DMS79 (cell line): Measurements from ENCODE around the gene SLC4A7.
"Not testable (repeated sequence)": the region's sequence is repeated elsewhere in the genome, so short reads cannot be mapped to it uniquely, and the experiment has no call there.

Source experiments
- DNase-seq: peaks from one replicate; lab custom pipeline; 2025; lab: John Stamatoyannopoulos, UW

The SLC4A7 gene

GRCh38 chr3:27429909-27430308 is 54.3 kb downstream of the SLC4A7 start:
- no peak for DNase-seq

DNA sequence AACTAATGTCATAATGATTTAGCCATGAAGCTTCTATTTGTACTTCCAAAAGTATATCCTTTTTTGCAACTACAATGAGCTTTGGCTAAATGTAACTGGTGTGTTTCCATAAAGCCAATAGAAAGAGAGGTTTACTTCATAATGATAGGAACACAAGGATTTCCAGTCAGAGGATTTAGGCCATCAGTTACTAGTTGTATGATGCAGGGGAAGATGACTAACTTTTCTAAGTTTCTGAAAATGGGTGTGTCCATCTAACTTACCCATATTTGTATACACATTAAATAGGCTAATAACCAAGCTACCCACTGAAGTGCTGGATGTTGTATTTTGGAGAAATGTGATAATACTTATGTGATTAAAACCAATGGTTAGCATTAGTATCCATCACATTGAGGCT is 55.7 kb downstream of the SLC4A7 start:
- no peak for DNase-seq

GRCh38 chr3:27426926-27427325 is 57.3 kb downstream of the SLC4A7 start:
- DNase-seq = no peak

- DNase-seq = no peak
Measured at GRCh38 chr3:27425896-27426565, 58.2 kb downstream of the SLC4A7 start.

DNA sequence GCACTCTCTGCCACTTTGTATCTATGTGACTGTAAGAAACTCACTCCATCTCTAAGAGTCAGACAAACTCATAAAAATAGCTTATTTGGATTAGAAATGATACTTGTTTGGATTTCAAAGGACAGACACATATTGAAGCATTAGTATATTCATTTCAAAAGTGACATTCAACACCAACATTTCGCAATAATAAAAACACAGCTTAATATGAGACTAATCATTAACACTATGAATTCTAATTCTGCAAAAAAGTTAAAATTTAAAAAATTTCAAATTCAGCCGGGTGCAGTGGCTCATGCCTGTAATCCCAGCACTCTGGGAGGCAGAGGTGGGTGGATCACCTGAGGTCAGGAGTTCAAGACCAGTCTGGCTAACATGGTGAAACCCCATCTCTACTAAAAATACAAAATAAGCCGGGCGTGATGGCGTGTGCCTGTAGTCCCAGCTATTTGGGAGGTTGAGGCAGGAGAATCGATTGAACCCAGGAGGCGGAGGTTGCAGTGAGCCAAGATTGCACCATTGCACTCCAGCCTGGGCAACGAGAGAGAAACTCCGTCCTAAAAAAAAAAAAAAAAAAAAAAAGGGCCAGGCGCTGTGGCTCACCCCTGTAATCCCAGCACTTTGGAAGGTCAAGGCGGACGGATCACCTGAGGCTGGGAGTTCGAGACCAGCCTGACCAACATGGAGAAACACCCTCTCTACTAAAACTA is 59.2 kb downstream of the SLC4A7 start:
- DNase-seq = not testable (repeated sequence)

DNA sequence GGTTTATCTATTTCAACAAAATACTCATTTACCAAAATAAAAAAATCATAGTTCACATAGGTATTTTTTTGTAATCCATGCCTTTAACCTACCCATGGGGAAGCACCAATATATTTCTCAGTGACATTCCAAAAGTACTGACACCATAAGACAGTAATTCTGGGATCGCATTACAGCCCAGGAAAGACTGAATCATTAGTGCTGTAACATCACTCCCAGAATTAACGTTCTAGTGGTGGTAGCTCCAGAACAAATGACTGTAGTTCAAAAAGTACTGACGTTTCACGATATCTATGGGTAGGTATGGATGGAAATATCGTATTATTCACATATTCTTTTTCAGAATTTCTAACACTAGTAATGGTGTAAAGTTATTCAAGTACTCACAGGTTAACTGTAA is 60.7 kb downstream of the SLC4A7 start:
- DNase-seq = no peak

DNA sequence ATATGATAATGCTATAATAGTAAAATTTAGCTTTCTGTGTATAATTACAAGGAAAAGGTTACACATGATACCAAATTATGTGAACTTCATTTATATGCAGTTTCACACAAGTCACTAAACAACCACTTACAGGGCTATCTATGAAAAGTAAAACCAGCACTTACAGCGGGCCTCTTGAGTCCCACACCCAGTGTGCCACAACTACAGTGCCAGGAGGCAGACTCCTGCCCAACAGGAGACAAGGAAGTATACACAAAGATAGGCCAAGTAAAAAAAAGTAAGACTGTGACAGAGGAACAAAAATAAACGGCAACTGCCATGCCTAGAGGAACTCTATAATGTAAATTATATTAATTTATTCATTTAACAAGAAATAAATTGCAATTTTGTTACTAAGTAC is 61.6 kb downstream of the SLC4A7 start:
- no peak for DNase-seq

GRCh38 chr3:27415202-27415601 is 69.0 kb downstream of the SLC4A7 start:
- DNase-seq = no peak

DNA sequence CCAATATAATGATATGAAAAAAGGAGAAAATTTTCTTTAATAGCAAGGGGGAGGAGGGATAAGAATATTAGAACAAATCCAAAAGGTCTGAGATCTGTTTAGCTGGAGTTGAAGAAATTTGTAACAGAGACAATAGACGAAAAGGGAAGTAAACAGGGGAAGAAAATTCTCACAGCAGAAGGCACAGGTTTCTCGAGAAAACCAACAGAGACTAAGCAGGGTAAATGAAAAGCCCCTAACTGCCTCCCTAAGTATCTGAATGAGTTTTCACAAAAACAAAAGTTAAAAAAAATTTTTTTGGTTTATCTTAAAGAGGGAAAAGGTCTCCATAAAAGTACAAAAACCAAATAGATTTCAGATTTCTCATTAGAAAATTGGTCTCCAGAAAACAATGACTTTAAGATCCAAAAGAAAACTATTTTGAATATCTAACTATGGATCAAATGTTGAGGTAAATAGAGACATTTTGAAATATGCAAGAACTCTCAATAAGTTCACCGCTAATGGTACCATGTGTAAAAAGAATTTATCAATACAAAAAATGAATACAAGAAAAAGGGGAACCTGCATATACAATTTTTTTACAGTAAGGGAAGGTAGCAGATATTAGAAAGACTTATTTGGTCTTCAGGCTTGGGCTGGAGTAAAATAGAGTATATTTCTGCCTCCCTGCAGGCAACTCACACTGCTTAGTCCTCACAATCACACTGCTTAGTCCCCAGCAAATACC is 91.1 kb downstream of the SLC4A7 start:
- DNase-seq = no peak

DNA sequence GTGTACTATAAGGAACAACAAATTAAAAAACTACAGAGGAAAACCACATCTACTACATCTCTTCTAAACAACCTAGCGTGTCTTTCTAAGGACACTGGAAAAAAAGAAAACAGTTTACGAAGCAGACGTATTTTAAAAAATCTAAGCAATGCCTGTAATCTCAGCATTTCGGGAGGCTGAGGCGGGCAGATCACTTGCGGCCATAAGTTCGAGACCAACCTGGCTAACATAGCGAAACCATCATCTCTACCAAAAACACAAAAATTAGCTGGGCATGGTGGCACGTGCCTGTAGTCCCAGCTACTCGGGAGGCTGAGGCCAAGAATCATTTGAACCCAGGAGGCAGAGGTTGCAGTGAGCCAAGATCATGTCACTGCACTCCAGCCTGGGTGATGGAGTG is 91.8 kb downstream of the SLC4A7 start:
- DNase-seq = not testable (repeated sequence)

- no peak for DNase-seq
Measured at GRCh38 chr3:27391796-27392195, 92.4 kb downstream of the SLC4A7 start.

DNA sequence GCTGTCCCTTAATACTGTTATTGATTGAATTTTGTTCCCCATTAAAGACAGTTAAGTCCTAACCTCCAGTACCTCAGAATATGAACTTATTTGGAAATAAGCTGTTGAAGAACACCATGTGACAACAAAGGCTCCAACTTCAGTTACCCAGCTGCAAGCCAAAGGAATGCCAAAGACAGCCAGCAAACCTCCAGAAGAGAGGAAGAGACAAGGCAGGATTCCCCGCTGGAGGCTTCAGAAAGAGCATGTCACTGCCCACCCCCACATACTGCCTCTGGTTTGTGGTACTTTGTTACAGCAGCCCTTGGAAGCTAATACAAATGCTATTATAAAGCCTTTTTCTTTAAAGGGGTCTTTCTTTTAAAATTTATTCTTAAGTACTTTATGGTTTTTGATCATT is 96.6 kb downstream of the SLC4A7 start:
- DNase-seq = no peak

DNA sequence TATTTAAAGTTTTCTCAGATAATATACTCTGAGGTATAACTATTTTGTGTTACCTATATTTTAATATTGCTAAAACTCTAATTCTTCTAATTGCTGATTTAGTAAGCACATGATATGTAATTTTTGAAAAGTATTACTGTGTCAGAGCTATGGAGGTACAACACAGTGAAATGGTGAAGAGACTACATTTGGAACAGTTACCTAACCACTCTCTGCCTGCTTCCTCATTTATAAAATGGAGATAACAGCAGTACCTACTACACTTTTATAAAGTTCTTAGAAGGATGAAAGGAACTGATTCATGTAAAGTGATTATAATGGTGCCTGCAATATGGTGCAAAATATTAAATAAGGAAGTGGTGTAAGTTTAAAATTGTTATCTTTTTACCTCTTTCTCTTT is 98.7 kb downstream of the SLC4A7 start:
- DNase-seq = no peak

- no peak for DNase-seq
Measured at GRCh38 chr3:27384191-27384590, 100.0 kb downstream of the SLC4A7 start.

- DNase-seq = no peak
Measured at GRCh38 chr3:27380433-27381357, 103.5 kb downstream of the SLC4A7 start.

DNA sequence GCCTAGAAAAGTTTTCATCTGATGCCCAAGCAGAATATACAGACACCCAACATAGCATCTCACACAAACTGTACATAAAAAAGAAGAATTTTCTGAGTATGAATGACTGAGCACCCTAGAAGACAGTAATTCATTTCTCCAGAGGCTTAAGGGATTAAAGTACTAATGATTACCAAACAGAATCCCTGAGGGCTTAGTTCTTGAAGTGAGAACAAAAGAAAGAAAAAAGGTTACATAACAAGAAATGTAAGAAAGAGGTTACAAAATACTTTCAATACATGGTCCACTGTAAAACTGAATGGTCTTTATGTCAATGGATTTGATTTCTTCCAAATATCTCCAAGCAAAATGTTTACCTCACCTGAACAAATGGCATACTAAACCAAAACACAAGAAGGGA is 105.9 kb downstream of the SLC4A7 start:
- no peak for DNase-seq

- DNase-seq = no peak
Measured at GRCh38 chr3:27376109-27376772, 107.9 kb downstream of the SLC4A7 start.

- DNase-seq = peak; percentile 33
Measured at GRCh38 chr3:27368831-27369607, 115.2 kb downstream of the SLC4A7 start, which contains the start of gene NEK10. TSS of gene NEK10 (minus strand) at chr3:27369383. CDS start at chr3:27352882, 16,501 bp downstream.

GRCh38 chr3:27366062-27366591 is 118.1 kb downstream of the SLC4A7 start:
- no peak for DNase-seq
